HEK293T (cell line): ENCODE data around the gene HS3ST4.

Source experiments
- CTCF ChIA-PET: fragments of 350-600 bp; formaldehyde crosslinking; extraction: SDS; loops from one replicate; lab custom pipeline; 2021; ENCODE audit warnings: antibody characterized with exemption, inconsistent platforms; lab: Yijun Ruan, JAX
- POLR2A ChIA-PET: fragments of 350-600 bp; formaldehyde crosslinking; extraction: SDS; loops from one replicate; lab custom pipeline; 2020; ENCODE audit warnings: antibody characterized with exemption, inconsistent platforms; lab: Yijun Ruan, JAX
- DNase-seq: peaks from one replicate; pipeline ENCODE4 v3.0.0; 2012; ENCODE audit warnings: mixed read lengths; ENCODE audit errors: extremely low spot score
- ARNT ChIP-seq: fragments of 450-650 bp; IDR thresholded peaks from 2 replicates; pipeline ENCODE4 v1.6.1; 2017; ENCODE audit warnings: mild to moderate bottlenecking
- BHLHE40 ChIP-seq: fragments of 450-650 bp; IDR thresholded peaks from 2 replicates; pipeline ENCODE4 v1.6.1; 2016; ENCODE audit warnings: mild to moderate bottlenecking, moderate library complexity, borderline replicate concordance
- CTBP1 ChIP-seq: fragments of 450-650 bp; IDR thresholded peaks from 2 replicates; pipeline ENCODE4 v1.6.1; 2016; ENCODE audit warnings: borderline replicate concordance
- ELF4 ChIP-seq: fragments of 450-650 bp; IDR thresholded peaks from 2 replicates; pipeline ENCODE4 v1.6.1; 2017; ENCODE audit warnings: antibody characterized with exemption
- FOXA1 ChIP-seq: fragments of 450-650 bp; IDR thresholded peaks from 2 replicates; pipeline ENCODE4 v1.6.1; 2016; ENCODE audit warnings: mild to moderate bottlenecking
- FOXK2 ChIP-seq: fragments of 450-650 bp; IDR thresholded peaks from 2 replicates; pipeline ENCODE4 v1.6.1; 2016; ENCODE audit warnings: mild to moderate bottlenecking
- FOXM1 ChIP-seq: fragments of 450-650 bp; IDR thresholded peaks from 2 replicates; pipeline ENCODE4 v1.6.1; 2017; ENCODE audit warnings: mild to moderate bottlenecking, borderline replicate concordance
- HDGF ChIP-seq: fragments of 450-650 bp; IDR thresholded peaks from 2 replicates; pipeline ENCODE4 v1.6.1; 2017; ENCODE audit warnings: antibody characterized with exemption, borderline replicate concordance
- L3MBTL2 ChIP-seq: fragments of 450-650 bp; conservative IDR thresholded peaks from 2 replicates; pipeline ENCODE4 v1.6.1; 2016; ENCODE audit warnings: mild to moderate bottlenecking
- LEF1 ChIP-seq: fragments of 450-650 bp; IDR thresholded peaks from 2 replicates; pipeline ENCODE4 v1.6.1; 2017; ENCODE audit warnings: mild to moderate bottlenecking, borderline replicate concordance
- NFRKB ChIP-seq: fragments of 450-650 bp; IDR thresholded peaks from 2 replicates; pipeline ENCODE4 v1.6.1; 2016; ENCODE audit warnings: mild to moderate bottlenecking, moderate library complexity
- PKNOX1 ChIP-seq: fragments of 450-650 bp; IDR thresholded peaks from 2 replicates; pipeline ENCODE4 v1.6.1; 2016
- SP1 ChIP-seq: fragments of 450-650 bp; IDR thresholded peaks from 2 replicates; pipeline ENCODE4 v1.6.1; 2017
- SUZ12 ChIP-seq: fragments of 450-650 bp; IDR thresholded peaks from 2 replicates; pipeline ENCODE4 v1.6.1; 2016; ENCODE audit warnings: mild to moderate bottlenecking
- TARDBP ChIP-seq: fragments of 450-650 bp; IDR thresholded peaks from 2 replicates; pipeline ENCODE4 v1.6.1; 2016
- ZNF384 ChIP-seq: fragments of 450-650 bp; IDR thresholded peaks from 2 replicates; pipeline ENCODE4 v1.6.1; 2016

Gene HS3ST4

GRCh38 chr16:25748092-25748654 is 56.4 kb downstream of the HS3ST4 start:
- no peak for DNase-seq

GRCh38 chr16:25750488-25751216 is 58.9 kb downstream of the HS3ST4 start:
- no peak for DNase-seq
- CTCF ChIA-PET = no interaction called here
- TF ChIP-seq LEF1 (no peak), FOXM1 (no peak), TARDBP (no peak), ARNT (no peak), ELF4 (no peak), NFRKB (no peak), PKNOX1 (no peak), CTBP1 (no peak), BHLHE40 (no peak), SP1 (no peak), HDGF (no peak), L3MBTL2 (no peak), FOXK2 (no peak)
- POLR2A ChIA-PET = no interaction called here

More at GRCh38 chr16:25748092-25748654, 56.4 kb downstream of the HS3ST4 start:
- ChIA-PET CTCF (no interaction called here), POLR2A (no interaction called here)
- TF ChIP-seq CTBP1 = no peak
- TF ChIP-seq LEF1 = no peak
- TF ChIP-seq SP1 = no peak

- CTCF ChIA-PET = interaction anchor here (0.6 kb wide), 1 partner anchor 16 kb away, joined by 6 read pairs; no protein-coding TSS in a partner anchor
- TF ChIP-seq FOXM1 (no peak), BHLHE40 (no peak), TARDBP (no peak), SP1 (no peak), FOXA1 (no peak), PKNOX1 (no peak), LEF1 (no peak), ZNF384 (no peak)
- POLR2A ChIA-PET = no interaction called here
- no peak for DNase-seq
These were observed 59.6 kb downstream of the HS3ST4 start for GRCh38 chr16:25751230-25751835.

- CTCF ChIA-PET = no interaction called here
- POLR2A ChIA-PET = no interaction called here
These were observed 72.7 kb downstream of the HS3ST4 start for GRCh38 chr16:25764466-25764865.

GRCh38 chr16:25771216-25771615 is 79.5 kb downstream of the HS3ST4 start:
- ChIA-PET CTCF (no interaction called here), POLR2A (no interaction called here)
- TF ChIP-seq TARDBP (no peak), HDGF (no peak), L3MBTL2 (no peak), SUZ12 (no peak), CTBP1 (no peak), FOXA1 (no peak), FOXK2 (no peak), FOXM1 (no peak), SP1 (no peak), ZNF384 (no peak), ARNT (no peak), NFRKB (no peak), LEF1 (no peak), PKNOX1 (no peak), ELF4 (no peak), BHLHE40 (no peak)
- DNase-seq = no peak

More at GRCh38 chr16:25764466-25764865, 72.7 kb downstream of the HS3ST4 start:
- TF ChIP-seq L3MBTL2 (no peak), ARNT (no peak), NFRKB (no peak), CTBP1 (no peak), LEF1 (no peak), PKNOX1 (no peak), TARDBP (no peak), HDGF (no peak), SUZ12 (no peak), ZNF384 (no peak), ELF4 (no peak), FOXM1 (no peak), FOXA1 (no peak), BHLHE40 (no peak), FOXK2 (no peak), SP1 (no peak)
- DNase-seq = no peak
